ENCODE measurements around the gene COX8A. TPM values are rescaled to one million over a fixed set of nuclear protein-coding genes. Genes with fewer than 3 reads are reported as not detected.

COX8A gene
- total and polyA plus RNA-seq, 9 of the 15 experiments (the other 6 are each of a cell fraction or from before 2014, with no cell fraction given): 274 to 1,206 (median 526) TPM

GRCh38 chr11:63974259-63975143 lies at the start of gene COX8A (continued):
- peak in 1 of 2 experiments; percentile 69; a peak in 1 of 3 replicates for TF ChIP-seq CBX3 (IDR thresholded peaks at IDR 0.05; ENCODE audit: borderline replicate concordance in 1 of 2, low read length in 2 of 2)
- TF ChIP-seq SMAD1 (IDR thresholded peaks at IDR 0.05; ENCODE audit: low read depth, low read length, partially characterized antibody): peak; percentile 72
- TF ChIP-seq ZBTB2 (IDR thresholded peaks at IDR 0.05): no peak
- TF ChIP-seq TRIM24 (IDR thresholded peaks at IDR 0.05): peak in 1 of 2 experiments; percentile 67; a peak in 1 of 4 replicates
- TF ChIP-seq, protein P1, sequence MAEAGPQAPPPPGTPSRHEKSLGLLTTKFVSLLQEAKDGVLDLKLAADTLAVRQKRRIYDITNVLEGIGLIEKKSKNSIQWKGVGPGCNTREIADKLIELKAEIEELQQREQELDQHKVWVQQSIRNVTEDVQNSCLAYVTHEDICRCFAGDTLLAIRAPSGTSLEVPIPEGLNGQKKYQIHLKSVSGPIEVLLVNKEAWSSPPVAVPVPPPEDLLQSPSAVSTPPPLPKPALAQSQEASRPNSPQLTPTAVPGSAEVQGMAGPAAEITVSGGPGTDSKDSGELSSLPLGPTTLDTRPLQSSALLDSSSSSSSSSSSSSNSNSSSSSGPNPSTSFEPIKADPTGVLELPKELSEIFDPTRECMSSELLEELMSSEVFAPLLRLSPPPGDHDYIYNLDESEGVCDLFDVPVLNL (CRISPR knock-in tag; IDR thresholded peaks at IDR 0.05; ENCODE audit: low read depth): peak; percentile 96
- TF ChIP-seq RFX7 (CRISPR knock-in tag; IDR thresholded peaks at IDR 0.05): no peak
- peak; percentile 31; the same call in 1 of the 2 replicates for TF ChIP-seq TCF3 (CRISPR knock-in tag; IDR thresholded peaks at IDR 0.05)
- peak; percentile 65 for TF ChIP-seq ASH1L (IDR thresholded peaks at IDR 0.05; ENCODE audit: borderline replicate concordance, low read depth, partially characterized antibody)
- TF ChIP-seq FOXA3 (CRISPR knock-in tag; conservative IDR thresholded peaks at IDR 0.05 in 1 of 2, IDR thresholded peaks at IDR 0.05 in 1 of 2): peak in 1 of 2 experiments; percentile 15; a peak in 1 of 4 replicates
- TF ChIP-seq XRCC5 (IDR thresholded peaks at IDR 0.05; ENCODE audit: low read depth, low read length): 0 out of 2 replicates have a peak, but pooled peaks have one; percentile 36
- no peak for TF ChIP-seq ZNF197 (CRISPR knock-in tag; IDR thresholded peaks at IDR 0.05; ENCODE audit: low read depth)
- TF ChIP-seq, protein P2, sequence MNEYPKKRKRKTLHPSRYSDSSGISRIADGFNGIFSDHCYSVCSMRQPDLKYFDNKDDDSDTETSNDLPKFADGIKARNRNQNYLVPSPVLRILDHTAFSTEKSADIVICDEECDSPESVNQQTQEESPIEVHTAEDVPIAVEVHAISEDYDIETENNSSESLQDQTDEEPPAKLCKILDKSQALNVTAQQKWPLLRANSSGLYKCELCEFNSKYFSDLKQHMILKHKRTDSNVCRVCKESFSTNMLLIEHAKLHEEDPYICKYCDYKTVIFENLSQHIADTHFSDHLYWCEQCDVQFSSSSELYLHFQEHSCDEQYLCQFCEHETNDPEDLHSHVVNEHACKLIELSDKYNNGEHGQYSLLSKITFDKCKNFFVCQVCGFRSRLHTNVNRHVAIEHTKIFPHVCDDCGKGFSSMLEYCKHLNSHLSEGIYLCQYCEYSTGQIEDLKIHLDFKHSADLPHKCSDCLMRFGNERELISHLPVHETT (CRISPR knock-in tag; conservative IDR thresholded peaks at IDR 0.05 in 1 of 2, IDR thresholded peaks at IDR 0.05 in 1 of 2): peak in 1 of 2 experiments; percentile 66; a peak in 1 of 4 replicates
- TF ChIP-seq ZBTB1 (CRISPR knock-in tag; IDR thresholded peaks at IDR 0.05; ENCODE audit: borderline replicate concordance, low read depth): 0 out of 2 replicates have a peak, but pooled peaks have one; percentile 18
- peak; percentile 95 for TF ChIP-seq CREB1 (IDR thresholded peaks at IDR 0.05)
- peak; percentile 94 for TF ChIP-seq CREB1 (CRISPR knock-in tag; IDR thresholded peaks at IDR 0.05)

Measured in K562 (cell line).